ENCODE results near the gene BGLAP. TPM values are rescaled to one million over a fixed set of nuclear protein-coding genes. Genes with fewer than 3 reads are reported as not detected.

The BGLAP gene
- total RNA-seq, 1 experiment from 2014 or later = 0.50 TPM

DNA sequence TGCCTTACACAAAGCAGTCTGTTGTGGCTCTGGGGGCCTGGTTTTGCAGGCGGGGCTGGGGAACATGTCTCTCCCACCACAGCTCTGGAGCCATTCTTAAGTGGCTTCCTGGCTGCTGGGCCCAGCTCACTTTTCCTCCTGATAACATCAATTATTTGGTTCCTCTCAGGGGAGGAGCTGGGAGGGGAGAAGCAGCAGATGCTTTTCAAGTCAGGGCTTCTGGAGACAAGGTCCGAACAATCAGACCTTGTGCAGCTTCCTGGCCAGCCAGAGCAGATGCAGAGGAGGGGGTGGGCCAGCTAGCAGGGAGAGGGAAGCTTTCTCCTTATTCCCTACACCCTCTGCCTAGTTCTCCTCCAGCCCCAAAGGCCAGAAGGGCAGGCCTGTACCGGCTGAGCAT, 9.5 kb downstream of the BGLAP start:
- no peak for DNase-seq (ENCODE audit: extremely low read depth, low read depth)

DNA sequence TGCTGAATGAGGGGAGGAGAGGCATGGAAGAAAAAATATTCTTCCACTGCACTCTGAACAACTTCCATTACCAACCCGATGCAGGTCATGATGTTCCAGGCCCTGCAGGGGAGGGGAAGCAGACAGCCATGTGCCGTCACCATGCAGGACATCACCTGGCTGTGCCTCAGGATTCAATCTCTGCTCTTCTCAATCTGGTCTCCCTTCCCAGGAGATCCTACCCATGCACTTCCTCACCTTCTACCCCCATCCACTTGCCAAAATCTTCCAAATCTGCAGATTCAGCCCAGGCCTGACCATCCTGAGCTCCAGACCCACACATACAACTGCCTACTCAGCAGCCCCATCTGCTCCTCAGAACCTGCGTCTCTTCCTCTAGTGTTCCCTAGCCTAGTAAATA, 11.7 kb downstream of the BGLAP start:
- DNase-seq (ENCODE audit: extremely low read depth, low read depth) = no peak

DNA sequence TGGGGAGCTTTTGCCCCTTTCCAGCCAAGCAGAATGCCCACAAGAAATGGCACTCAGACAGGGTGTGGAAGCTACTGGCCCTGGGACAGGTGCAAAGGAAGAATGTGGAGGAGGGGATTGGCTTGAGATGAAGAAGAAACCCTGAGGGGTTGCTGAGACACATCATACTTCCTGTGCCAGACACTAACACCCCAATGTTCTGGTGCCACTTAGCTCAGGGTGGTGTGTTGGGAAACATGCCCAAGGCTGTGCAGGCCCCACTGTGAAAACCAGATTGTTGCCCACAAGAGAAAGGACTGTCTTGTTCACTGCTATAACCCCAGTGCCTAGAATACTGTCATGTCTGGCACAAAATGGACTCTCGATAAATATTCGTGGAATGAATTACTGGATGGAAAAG, 15.7 kb downstream of the BGLAP start:
- no peak for DNase-seq (ENCODE audit: extremely low read depth, low read depth)

DNA sequence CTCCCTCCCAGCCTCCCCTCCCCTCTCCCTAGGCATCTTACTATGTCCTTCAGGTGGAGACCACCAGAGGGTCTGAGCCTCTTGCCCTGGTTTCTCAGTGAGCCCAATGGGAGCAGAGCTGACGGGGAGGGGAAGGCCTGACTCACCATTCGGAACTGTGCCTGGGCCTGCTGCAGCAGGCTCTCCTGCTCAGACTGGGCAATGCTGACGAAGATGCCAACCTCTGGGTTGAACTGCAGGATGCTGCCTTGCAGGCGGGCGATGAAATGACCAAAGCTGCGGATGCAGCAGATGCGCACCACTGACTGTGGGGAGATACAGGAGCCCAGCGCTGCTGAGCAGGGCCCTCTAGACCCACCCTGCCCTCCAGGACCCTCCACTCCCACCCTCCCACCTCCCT, 16.9 kb downstream of the BGLAP start:
- DNase-seq (ENCODE audit: extremely low read depth, low read depth) = no peak

DNA sequence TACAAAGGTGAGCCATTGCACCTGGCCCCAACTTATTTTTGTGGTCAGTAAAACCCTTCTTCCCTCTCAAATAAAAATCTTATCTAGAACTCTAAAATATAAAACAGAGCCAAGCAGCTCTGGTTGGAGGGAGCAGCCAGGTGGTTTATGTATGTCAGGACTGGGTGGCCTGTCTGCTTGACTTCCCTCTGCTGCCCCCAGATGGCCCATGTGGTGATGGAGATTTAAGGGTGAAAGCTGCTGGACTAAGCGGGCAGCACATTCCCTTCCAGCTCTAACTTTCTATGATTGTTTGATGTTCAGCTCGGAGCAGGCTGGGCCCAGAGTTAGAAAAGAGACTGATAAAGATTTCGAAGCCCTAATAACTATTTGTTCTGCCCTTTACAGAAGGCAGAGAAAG, 17.8 kb downstream of the BGLAP start:
- DNase-seq (ENCODE audit: extremely low read depth, low read depth) = no peak

DNA sequence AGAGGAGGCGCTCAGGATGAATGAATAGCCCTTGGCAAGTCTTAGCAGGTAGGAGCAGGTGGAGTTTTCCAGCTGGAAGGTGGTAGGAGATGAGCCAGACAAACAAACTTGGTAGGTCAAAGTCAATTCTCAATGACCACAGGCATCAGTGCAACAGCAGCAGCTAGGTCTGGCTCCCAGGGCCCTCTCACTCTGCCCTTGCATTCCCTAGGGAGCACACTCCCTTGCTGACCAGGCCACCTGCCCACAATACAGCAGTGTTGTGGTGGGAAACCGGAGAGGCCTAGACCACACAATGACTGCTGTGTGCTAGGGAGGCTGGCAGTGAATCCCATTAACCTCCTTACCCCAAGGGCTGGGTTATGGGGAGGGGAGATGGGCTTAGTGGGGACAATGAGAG, 18.9 kb downstream of the BGLAP start:
- no peak for DNase-seq (ENCODE audit: extremely low read depth, low read depth)

DNA sequence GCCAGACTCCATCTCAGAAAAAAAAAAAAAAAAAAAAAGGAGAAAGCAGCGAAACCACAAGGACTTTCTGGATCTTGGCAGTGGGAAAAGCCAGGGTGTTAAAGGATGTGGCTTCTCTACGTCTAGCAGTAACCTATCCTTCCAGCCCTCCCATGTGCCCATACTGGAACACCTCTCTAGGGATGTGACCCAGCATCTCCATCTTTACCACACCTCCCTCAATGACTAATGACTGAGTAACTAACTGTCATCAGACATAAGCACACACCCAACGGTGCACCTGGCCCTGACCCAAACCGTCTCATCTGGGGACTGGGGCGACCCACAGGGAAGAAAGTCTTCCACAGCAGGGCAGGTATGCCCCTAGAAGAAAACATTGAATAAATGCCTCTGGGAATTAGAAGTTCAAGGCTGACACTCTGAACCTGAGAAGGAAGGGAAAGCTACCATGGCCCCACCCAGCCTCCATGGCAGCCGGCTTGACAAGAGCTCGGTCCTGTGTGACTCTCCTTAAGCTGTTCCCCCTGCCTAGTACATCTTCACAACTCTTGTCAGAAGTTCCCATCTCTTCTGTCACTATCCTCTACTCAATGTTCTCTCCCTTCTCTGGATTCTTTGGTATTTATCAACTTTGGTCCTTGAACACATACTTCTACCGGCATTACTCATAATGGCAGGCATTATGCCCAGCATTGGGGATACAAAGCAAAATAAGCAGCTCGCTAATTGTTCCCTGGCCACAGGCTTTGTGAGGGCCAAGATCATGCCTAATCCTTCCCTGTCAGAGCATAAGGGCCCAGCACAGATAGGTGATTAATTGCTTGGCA, 20.7 kb downstream of the BGLAP start:
- DNase-seq (ENCODE audit: extremely low read depth, low read depth) = no peak

DNA sequence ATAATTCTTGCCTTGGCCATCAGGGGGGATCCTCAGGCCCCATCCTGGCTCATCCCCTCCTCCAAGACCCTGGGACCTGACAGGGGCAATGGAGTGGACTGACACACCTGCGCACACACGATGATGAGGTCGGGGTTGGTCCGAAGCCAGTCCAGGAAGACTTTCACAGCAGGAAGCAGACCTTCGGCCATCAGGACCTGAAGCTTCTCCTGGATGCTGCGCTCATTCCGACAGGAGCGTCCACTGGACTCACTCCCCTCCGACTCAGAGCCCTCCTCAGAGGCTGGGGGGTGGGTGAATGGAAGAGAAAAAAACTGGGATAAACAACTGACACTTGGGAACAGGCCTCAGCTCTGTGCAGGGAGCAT, 21.3 kb downstream of the BGLAP start:
- no peak for DNase-seq (ENCODE audit: extremely low read depth, low read depth)

DNA sequence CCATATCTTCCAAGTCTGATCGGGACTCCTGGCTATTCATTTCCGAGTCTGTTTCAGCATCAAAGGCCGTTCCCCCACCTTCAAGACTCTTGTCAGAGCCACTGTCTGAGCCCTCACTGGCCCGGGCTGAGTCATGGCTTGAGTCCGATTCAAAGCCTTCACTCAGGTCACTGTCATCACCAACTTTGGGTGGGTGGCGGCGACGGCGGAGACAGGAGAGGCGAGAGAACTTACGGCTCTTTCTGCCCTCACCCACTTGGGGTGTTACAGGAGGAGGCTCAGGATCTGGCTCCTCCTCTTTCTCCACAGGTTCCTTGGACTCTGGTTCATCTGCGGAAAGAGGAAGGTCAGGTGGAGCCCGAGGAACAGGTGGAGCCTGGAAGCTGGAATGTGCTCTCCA, 24.1 kb downstream of the BGLAP start:
- DNase-seq (ENCODE audit: extremely low read depth, low read depth) = no peak

DNA sequence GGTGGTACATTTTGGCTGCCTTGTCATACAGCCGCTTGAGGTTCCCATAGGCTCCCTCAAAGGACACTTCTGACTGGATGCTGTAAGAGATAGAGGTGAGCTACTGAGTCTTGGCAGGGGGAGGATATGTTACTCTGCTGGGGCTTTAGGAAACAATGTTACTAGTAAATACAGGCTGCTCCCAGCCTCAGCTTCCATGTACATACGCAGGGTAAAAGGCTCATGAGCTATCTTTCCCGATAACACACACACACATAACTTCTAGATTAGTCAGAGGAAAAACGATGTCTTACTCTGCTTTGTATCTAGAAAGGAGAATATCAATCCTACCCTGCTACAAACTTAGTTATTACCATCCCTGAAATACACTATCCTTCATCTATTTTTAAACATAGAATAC, 26.4 kb downstream of the BGLAP start:
- no peak for DNase-seq (ENCODE audit: extremely low read depth, low read depth)

DNA sequence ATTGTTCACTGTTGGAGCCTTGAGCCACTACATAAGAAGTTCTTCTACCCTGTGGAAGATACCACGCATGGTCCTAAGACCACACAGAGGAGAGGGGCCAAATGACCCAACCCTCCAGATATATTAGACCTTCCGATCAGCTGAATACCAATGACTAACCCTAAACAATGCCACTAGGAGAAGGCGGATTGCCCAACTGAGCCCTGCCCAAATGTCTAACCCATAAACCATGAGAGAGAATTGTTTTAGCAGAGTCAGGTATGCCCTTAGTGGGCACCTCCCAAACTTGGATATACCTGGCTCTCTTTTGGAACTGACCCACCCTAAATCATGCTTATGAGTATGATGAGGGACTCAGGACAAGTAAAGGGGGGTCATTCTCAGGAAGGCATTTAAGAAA, 28.3 kb downstream of the BGLAP start:
- no peak for DNase-seq (ENCODE audit: extremely low read depth, low read depth)

DNA sequence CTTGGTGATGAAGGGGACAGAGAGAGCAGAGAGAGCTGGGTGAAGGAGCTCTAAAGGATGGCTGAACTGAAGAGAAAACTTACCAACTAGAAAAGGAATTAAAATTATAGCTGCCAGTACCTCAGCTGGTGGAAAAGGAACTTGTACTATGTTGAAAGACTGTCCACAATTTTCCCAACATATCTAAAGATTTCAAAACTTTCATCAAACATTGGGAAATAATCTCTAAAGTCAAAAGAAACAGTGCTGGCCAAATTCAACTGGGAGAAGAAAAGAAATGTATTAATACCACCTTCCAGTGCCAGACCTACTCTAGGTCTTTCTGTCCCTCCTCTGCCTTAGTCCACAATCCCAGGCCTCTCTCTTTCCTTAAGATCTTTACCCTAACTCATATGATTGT, 34.5 kb downstream of the BGLAP start:
- no peak for DNase-seq (ENCODE audit: extremely low read depth, low read depth)

DNA sequence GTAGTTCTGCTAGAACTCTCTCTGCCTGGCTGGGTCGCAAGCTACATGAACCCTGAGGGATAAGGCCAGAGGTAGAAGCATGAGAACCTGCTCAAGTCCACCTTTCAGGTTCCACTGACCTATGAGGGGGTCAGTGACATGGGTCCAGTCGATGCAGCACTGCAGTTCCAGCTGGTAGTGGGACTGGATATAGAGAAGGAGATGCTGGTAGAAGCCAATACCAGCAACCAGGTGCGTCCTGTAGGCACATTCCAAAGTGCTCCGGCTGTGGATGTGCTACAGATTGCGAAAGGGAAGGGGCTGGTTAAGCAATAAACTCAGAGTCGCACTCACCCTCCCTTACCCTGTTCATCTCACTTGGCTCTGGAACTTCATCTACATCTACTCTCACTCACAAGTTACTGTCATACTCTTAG, 35.0 kb downstream of the BGLAP start:
- DNase-seq (ENCODE audit: extremely low read depth, low read depth) = no peak

DNA sequence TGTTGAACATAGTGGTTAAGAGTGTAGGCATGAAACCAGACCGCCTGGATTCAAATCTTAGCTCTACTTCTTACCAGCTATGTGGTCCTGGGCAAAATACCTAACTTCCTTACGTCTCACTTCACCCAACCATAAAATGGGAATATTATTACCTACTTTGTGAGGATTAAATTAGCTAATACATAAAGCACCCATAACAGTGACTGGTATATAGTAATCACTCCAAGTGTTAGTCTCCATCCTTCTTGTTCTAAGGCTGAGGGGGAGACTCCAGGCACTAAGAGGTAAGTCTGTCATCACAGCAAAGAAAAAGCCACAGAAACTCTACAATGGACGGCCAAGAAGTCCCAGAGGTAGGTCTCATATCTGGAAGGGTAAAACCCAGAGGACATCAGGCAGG, 37.9 kb downstream of the BGLAP start:
- no peak for DNase-seq (ENCODE audit: extremely low read depth, low read depth)

DNA sequence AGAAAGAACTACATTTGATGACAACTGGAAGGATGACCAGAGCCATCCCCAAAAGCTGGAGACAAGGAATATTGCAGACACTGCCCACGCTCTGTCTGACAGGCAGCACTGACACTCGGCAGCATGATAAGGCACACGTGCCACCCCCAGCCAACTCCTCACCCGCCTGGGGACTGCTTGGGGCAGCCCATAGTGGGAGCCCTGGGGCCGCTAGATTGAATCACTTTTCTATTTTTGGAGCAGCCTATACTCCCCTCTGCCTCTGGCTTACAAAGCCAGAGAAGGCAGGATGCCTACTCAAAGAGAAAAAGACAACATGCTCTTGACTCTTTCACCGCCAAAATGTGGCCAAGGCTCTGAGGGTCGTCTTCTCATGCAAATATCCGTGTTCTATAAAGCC, 39.3 kb downstream of the BGLAP start:
- no peak for DNase-seq (ENCODE audit: extremely low read depth, low read depth)

DNA sequence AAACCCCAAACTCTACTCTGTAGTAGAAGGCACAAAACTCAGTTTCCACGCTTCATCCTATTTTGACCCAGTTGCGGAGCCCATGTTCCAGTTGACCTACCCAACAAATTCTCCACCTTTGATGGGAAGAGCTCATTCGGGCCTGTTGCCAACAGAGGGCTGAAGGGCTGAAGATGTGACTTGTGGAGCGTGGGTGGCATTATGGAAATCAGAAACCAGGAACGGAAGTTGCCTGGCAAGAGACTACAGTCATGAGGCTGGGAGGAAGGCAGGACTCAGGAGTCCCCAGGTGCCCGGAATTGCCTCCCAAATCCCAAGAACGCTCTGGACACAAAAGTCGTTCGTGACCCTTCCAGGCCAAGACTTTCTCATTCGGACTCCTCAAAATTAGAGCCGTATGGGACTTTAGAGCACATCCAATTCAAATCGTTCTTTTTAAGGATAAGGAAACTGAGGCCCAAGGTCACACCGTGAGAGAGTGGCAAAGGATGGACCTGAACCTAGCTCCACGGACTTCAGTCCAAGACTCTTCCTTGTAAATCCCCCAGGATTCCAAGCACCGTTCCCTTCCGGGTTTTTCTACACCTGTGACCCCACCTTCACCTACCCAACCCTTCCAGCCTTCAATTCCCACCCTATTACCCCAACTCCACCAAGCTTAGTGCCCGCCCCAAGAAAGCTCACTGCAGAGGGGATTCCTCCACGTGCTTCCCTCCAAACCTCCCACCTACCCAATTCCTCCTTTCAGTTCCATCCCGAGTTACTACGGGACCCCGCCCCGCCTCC, 39.9 kb downstream of the BGLAP start:
- no peak for DNase-seq (ENCODE audit: extremely low read depth, low read depth)

DNA sequence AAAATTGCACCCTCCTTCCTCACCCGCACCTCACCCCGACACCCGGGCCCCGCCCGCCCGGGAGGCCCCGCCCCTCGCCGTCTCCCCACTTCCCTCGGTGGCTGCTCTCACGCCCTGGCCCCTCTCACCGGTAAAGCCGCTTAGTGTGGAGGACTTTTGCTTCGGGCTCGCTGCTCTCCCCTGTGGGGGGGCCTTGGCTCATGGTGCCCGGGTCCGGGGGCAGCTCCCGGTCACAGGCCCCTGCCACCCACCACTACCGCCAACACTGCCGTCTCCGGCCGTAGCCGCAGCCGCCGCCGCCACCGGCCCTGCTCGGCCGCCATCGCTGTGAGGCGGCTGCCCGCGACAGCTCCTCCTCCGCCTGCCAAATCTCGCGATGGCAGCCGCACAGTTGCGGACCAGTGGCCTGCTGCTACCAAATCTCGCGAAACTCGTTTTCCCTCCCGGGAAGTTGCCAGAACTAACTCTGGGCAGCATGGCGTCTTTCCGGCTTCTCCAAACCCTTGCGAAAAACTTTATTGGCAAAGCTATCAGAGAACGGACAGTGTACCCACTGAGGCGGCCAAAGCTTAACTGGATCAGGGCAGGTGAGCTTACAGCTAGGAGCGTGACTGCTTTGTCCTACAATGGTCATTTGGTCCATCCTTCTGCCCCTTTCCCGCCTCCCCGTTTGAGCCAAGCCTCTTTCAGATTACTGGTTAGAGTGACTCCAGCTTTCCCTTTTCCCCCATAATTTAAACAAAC, 40.7 kb downstream of the BGLAP start, which contains the start of gene SMG5:
TSS of gene SMG5 (minus strand) at position 347 of the 744 bp plus-strand sequence. CDS start at position 202, 145 bp downstream.
- peak; percentile 100 for DNase-seq (ENCODE audit: extremely low read depth, low read depth)

DNA sequence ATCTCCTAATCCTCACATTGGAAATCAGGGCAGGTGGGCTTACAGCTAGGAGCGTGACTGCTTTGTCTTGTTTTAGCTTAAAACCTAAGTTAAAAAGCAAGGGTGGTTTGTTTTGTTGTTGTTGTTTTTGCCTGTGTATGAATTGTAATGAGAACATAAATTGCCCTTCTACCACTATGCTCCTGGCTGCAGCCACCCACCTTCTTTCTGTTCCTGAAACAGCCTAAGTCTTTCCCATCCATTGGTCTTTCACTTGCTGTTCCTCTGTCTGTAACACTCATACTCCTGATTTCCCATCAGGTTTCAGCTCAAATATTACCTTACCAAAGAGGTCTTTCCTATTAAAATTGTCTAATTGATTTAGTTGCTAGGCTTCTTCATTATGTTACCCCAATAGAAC, 41.5 kb downstream of the BGLAP start:
- DNase-seq (ENCODE audit: extremely low read depth, low read depth) = no peak

DNA sequence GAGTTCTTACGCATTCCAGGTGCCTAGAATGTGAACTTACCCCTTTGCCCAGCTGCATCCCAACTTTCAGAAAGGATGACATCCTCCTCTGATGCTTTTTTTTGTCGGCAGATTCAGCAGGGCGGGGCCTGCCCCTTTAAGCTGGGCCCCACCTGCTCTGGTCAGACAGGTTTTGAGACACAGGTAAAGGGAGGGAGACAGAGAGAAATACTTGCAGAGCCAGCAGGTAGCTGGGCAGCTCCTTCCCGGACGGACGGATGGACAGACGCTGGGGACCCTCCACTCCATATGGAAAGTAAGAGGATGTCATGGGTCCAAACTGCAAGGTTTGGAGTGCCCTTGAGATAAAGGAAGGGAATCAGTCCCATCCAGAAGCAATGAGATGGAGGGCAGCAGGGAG, 42.1 kb downstream of the BGLAP start, which contains the start of gene TMEM79:
TSS of gene TMEM79 (plus strand) at position 214 of the 400 bp plus-strand sequence. CDS start 902 bp downstream, outside the sequence.
- no peak for DNase-seq (ENCODE audit: extremely low read depth, low read depth)

DNA sequence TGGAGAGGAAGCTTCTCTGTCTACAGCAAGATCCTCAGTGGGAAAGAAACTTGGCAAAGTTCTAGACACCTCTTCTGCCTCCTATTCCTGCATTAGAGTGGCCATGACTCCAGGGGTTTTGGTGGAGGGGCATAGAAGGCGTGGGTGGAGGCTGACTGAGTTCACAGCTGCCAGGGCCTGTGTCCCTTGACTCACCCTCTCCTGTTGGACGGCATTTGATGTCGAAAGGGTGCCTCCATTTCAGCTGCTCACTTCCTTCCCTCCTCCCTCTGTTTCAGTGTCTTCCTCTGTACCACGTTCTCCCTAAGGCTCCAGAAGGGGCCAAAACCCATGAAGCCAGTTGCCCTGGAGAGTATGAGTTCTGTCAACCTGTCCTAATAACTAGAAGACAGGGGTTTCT, 42.8 kb downstream of the BGLAP start:
- DNase-seq (ENCODE audit: extremely low read depth, low read depth) = no peak

DNA sequence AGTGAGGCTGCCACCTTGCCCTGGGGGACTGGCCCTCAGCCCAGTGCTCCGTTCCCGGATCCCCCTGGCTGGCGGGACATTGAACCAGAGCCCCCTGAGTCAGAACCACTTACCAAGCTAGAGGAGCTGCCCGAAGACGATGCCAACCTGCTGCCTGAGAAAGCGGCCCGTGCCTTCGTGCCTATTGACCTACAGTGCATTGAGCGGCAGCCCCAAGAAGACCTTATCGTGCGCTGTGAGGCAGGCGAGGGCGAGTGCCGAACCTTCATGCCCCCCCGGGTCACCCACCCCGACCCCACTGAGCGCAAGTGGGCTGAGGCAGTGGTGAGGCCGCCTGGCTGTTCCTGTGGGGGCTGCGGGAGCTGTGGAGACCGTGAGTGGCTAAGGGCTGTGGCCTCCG, 43.5 kb downstream of the BGLAP start:
- DNase-seq (ENCODE audit: extremely low read depth, low read depth) = no peak

Data from NCI-H460 (cell line).